ENCODE measurements around the gene ATXN1. TPM values are rescaled to one million over a fixed set of nuclear protein-coding genes. Genes with fewer than 3 reads are reported as not detected.

The ATXN1 gene
- total RNA-seq, 1 donor from 2014 or later = 6.1 TPM

GRCh38 chr6:16562498-16562897 is 198.8 kb downstream of the ATXN1 start:
- no peak overlapping the region for H3K4me3 ChIP-seq (ENCODE audit: low read depth, low read length)
- DNase-seq (ENCODE audit: low read depth) = no peak
- no peak for TF ChIP-seq CTCF (conservative IDR thresholded peaks at IDR 0.05; ENCODE audit: low read depth, low read length)

- no peak for TF ChIP-seq CTCF (conservative IDR thresholded peaks at IDR 0.05; ENCODE audit: low read depth, low read length)
- H3K4me3 ChIP-seq (ENCODE audit: low read depth, low read length) = no peak overlapping the region
- no peak for DNase-seq (ENCODE audit: low read depth)
These were observed 202.2 kb downstream of the ATXN1 start for GRCh38 chr6:16559071-16559470.

GRCh38 chr6:16555550-16555949 is 205.7 kb downstream of the ATXN1 start:
- H3K4me3 ChIP-seq (ENCODE audit: low read depth, low read length) = no peak overlapping the region
- no peak for TF ChIP-seq CTCF (conservative IDR thresholded peaks at IDR 0.05; ENCODE audit: low read depth, low read length)
- DNase-seq (ENCODE audit: low read depth) = no peak

- no peak overlapping the region for H3K4me3 ChIP-seq (ENCODE audit: low read depth, low read length)
- TF ChIP-seq CTCF (conservative IDR thresholded peaks at IDR 0.05; ENCODE audit: low read depth, low read length) = no peak
- DNase-seq (ENCODE audit: low read depth) = no peak
These were observed 207.7 kb downstream of the ATXN1 start for GRCh38 chr6:16553531-16553930.

- TF ChIP-seq CTCF (conservative IDR thresholded peaks at IDR 0.05; ENCODE audit: low read depth, low read length) = no peak
- DNase-seq (ENCODE audit: low read depth) = no peak
- H3K4me3 ChIP-seq (ENCODE audit: low read depth, low read length) = no peak overlapping the region
These were observed 209.8 kb downstream of the ATXN1 start for GRCh38 chr6:16551466-16551865.

- TF ChIP-seq CTCF (conservative IDR thresholded peaks at IDR 0.05; ENCODE audit: low read depth, low read length) = no peak
- DNase-seq (ENCODE audit: low read depth) = no peak
- H3K4me3 ChIP-seq (ENCODE audit: low read depth, low read length) = no peak overlapping the region
These were observed 213.1 kb downstream of the ATXN1 start for GRCh38 chr6:16548121-16548520.

GRCh38 chr6:16547587-16547986 is 213.7 kb downstream of the ATXN1 start:
- DNase-seq (ENCODE audit: low read depth) = no peak
- TF ChIP-seq CTCF (conservative IDR thresholded peaks at IDR 0.05; ENCODE audit: low read depth, low read length) = no peak
- no peak overlapping the region for H3K4me3 ChIP-seq (ENCODE audit: low read depth, low read length)

All from epithelial cell of proximal tubule (primary cell).